CD14-positive monocyte (primary cell): ENCODE measurements around the gene TRABD. TPM values are rescaled to one million over a fixed set of nuclear protein-coding genes. Genes with fewer than 3 reads are reported as not detected.

Source experiments
- DNase-seq, 3 donors: peaks; one replicate each; pipeline ENCODE4 v3.0.0-alpha.2; 2011 to 2022
- H2AFZ ChIP-seq: 2 replicates; pipeline ENCODE4 v1.6.0; 2012; ENCODE audit warnings: mild to moderate bottlenecking, low read depth, low read length, inconsistent platforms; ENCODE audit not compliant: insufficient read depth, poor library complexity, severe bottlenecking
- H3K27ac ChIP-seq, 2 donors: 1 replicate in 1 of 2; 2 replicates in 1 of 2; pipeline ENCODE4 v1.5.1; 2012 to 2013; ENCODE audit warnings: low read length in 2 of 2, control low read depth in 1 of 2, inconsistent platforms in 1 of 2, low read depth in 1 of 2, mild to moderate bottlenecking in 1 of 2
- H3K27me3 ChIP-seq, 2 donors: one replicate each; pipeline versions ENCODE4 v1.6.0 to v1.6.1; 2011 to 2013; ENCODE audit warnings: low read length in 2 of 2; ENCODE audit not compliant: control insufficient read depth in 2 of 2, insufficient read depth in 2 of 2
- H3K36me3 ChIP-seq, 2 donors: replicated peaks in 1 of 2; 1 replicate in 1 of 2; 2 replicates in 1 of 2; pipeline versions ENCODE4 v1.5.1 to v1.6.1; 2012 to 2013; ENCODE audit warnings: low read length in 2 of 2, control low read depth in 1 of 2, inconsistent platforms in 1 of 2, mild to moderate bottlenecking in 1 of 2; ENCODE audit not compliant: insufficient read depth in 2 of 2, control insufficient read depth in 1 of 2
- H3K4me1 ChIP-seq, 2 donors: 1 replicate in 1 of 2; 2 replicates in 1 of 2; pipeline versions ENCODE4 v1.5.1 to v1.6.1; 2012 to 2013; ENCODE audit warnings: low read length in 2 of 2, control low read depth in 1 of 2, inconsistent platforms in 1 of 2, mild to moderate bottlenecking in 1 of 2, moderate library complexity in 1 of 2; ENCODE audit not compliant: insufficient read depth in 2 of 2, control insufficient read depth in 1 of 2
- H3K4me2 ChIP-seq: replicated peaks from 2 replicates; pipeline ENCODE3; 2012; ENCODE audit warnings: low read length, moderate library complexity, mild to moderate bottlenecking; ENCODE audit not compliant: poor library complexity, severe bottlenecking; ENCODE audit errors: extremely low read depth
- H3K4me3 ChIP-seq, 3 experiments: fragments of 200-600 bp in 1 of 3; sonication (generic) in 1 of 3; replicated peaks in 1 of 3; 1 replicate in 2 of 3; 2 replicates in 1 of 3; pipeline ENCODE4 v1.5.1; 2011 to 2013; ENCODE audit warnings: low read length in 3 of 3, mild to moderate bottlenecking in 3 of 3, control low read depth in 2 of 3, low read depth in 2 of 3, inconsistent platforms in 1 of 3, moderate library complexity in 1 of 3
- H3K79me2 ChIP-seq: 2 replicates; pipeline ENCODE4 v1.6.0; 2012; ENCODE audit warnings: mild to moderate bottlenecking, control low read depth, inconsistent platforms, low read length, moderate library complexity; ENCODE audit not compliant: insufficient read depth
- H3K9ac ChIP-seq: 2 replicates; pipeline ENCODE4 v1.6.0; 2017; ENCODE audit warnings: low read length, mild to moderate bottlenecking; ENCODE audit not compliant: insufficient read depth, poor library complexity, severe bottlenecking
- H3K9me3 ChIP-seq, 2 donors: replicated peaks in 1 of 2; 1 replicate in 1 of 2; 2 replicates in 1 of 2; pipeline versions ENCODE4 v1.5.1 to v1.6.1; 2012 to 2013; ENCODE audit warnings: low read length in 2 of 2, control low read depth in 1 of 2; ENCODE audit not compliant: control insufficient read depth in 1 of 2, insufficient read depth in 1 of 2
- H4K20me1 ChIP-seq: 2 replicates; pipeline ENCODE4 v1.6.0; 2012; ENCODE audit warnings: mild to moderate bottlenecking, low read length, control low read depth, moderate library complexity; ENCODE audit not compliant: insufficient read depth
- H3K27ac Mint-ChIP-seq, 7 donors: one replicate each; pipeline ENCODE4 v1.8.0; 2020; ENCODE audit warnings: mild to moderate bottlenecking in 7 of 7, mixed read lengths in 7 of 7, moderate library complexity in 6 of 7, inconsistent platforms in 2 of 7
- H3K27me3 Mint-ChIP-seq, 3 donors: one replicate each; pipeline ENCODE4 v1.8.0; 2021 to 2022; ENCODE audit warnings: low read depth in 3 of 3, mild to moderate bottlenecking in 3 of 3, mixed read lengths in 3 of 3, moderate library complexity in 3 of 3, inconsistent platforms in 1 of 3
- H3K36me3 Mint-ChIP-seq, 2 donors: one replicate each; pipeline ENCODE4 v1.8.0; 2020; ENCODE audit warnings: mixed read lengths in 2 of 2, inconsistent platforms in 1 of 2, mild to moderate bottlenecking in 1 of 2
- H3K4me1 Mint-ChIP-seq: one replicate; pipeline ENCODE4 v1.8.0; 2020; ENCODE audit warnings: mild to moderate bottlenecking, mixed read lengths
- H3K4me3 Mint-ChIP-seq, 2 donors: one replicate each; pipeline ENCODE4 v1.8.0; 2020; ENCODE audit warnings: mild to moderate bottlenecking in 2 of 2, mixed read lengths in 2 of 2, moderate library complexity in 1 of 2
- H3K9me3 Mint-ChIP-seq, 7 donors: one replicate each; pipeline ENCODE4 v1.8.0; 2020 to 2022; ENCODE audit warnings: mixed read lengths in 7 of 7, mild to moderate bottlenecking in 6 of 7, moderate library complexity in 6 of 7, inconsistent platforms in 2 of 7
- WGBS: methylation state at CpG from one replicate; pipeline ENCODE4 v1.1.5; 2013; ENCODE audit warnings: missing lambda C conversion rate; ENCODE audit not compliant: insufficient coverage; 5-methylcytosine and 5-hydroxymethylcytosine counted together
- intact Hi-C, 2 donors: fragments of 100-400 bp; cut with micrococcal nuclease; formaldehyde crosslinking; loops; one replicate each; pipeline versions ENCODE4 v1.15.0 to v1.15.1; 2023
- polyA plus RNA-seq, 3 donors: library from polyadenylated mRNA; depleted of rRNA in 1 of 3; unstranded in 2 of 3; stranded (reverse) in 1 of 3; fragments of 300-500 nt in 2 of 3; fragments of >200 nt in 1 of 3; fragmentation: Illumina TruSeq in 2 of 3; gene quantifications; 1 replicate in 2 of 3; 2 replicates in 1 of 3; pipeline ENCODE4 v1.2.3, GENCODE V29; 2012 to 2021
- TF ChIP-seq, protein P1 (sequence below): fragments of 200-600 bp; IDR thresholded peaks from one replicate; pipeline ENCODE4 v1.8.0; 2022; ENCODE audit warnings: antibody characterized with exemption, mild to moderate bottlenecking

The TRABD gene
- polyA plus RNA-seq, 3 donors, result 34.5 to 240 (median 39.3) TPM

DNA sequence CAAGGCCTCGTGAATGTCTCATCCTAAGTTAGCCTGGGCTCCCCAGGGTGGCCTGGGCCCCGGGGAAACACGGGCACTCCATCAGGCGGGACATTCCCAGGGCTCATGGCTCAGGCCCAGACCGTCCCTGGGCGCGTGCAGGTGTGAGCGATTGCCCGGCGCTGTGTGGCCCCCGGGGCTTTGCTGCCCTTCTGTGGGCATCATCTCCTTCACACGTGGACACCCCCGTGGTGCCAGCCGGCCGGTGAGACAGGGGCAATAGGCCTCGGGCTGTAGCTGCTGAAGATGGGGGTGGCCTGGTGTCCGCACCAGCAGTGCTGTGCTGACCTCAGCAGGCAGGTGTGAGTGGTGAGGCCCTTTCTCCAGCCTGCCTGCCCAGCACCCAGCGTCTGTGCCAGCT is 10.5 kb downstream of the TRABD start:
- peaks cover 51 to 67% of the 10 kb centered on the region in 2 donors for H3K36me3 ChIP-seq
- Mint-ChIP-seq H3K9me3 (no peaks in the 10 kb centered on the region), H3K27me3 (peaks cover 0 to 3% (median 0%) of the 10 kb centered on the region in 3 donors), H3K36me3 (peaks cover 44 to 66% of the 10 kb centered on the region in 2 donors), H3K4me3 (no peak overlapping the region), H3K4me1 (peaks cover 26% of the 10 kb centered on the region), H3K27ac (peak overlapping the region in 4 of 7 donors; percentile 25 to 77 (median 48))
- 96% methylated on average over 18 of the region's 18 CpGs for WGBS
- no peak overlapping the region for H3K4me3 ChIP-seq
- peak overlapping the region in 1 of 2 donors; percentile 20 for H3K27ac ChIP-seq
- H4K20me1 ChIP-seq, result peaks cover 19% of the 10 kb centered on the region
- no peaks in the 10 kb centered on the region for H3K27me3 ChIP-seq
- no peak for DNase-seq
- intact Hi-C loops, result no loop called here
- H3K9ac ChIP-seq, result no peak overlapping the region
- TF ChIP-seq, protein P1, sequence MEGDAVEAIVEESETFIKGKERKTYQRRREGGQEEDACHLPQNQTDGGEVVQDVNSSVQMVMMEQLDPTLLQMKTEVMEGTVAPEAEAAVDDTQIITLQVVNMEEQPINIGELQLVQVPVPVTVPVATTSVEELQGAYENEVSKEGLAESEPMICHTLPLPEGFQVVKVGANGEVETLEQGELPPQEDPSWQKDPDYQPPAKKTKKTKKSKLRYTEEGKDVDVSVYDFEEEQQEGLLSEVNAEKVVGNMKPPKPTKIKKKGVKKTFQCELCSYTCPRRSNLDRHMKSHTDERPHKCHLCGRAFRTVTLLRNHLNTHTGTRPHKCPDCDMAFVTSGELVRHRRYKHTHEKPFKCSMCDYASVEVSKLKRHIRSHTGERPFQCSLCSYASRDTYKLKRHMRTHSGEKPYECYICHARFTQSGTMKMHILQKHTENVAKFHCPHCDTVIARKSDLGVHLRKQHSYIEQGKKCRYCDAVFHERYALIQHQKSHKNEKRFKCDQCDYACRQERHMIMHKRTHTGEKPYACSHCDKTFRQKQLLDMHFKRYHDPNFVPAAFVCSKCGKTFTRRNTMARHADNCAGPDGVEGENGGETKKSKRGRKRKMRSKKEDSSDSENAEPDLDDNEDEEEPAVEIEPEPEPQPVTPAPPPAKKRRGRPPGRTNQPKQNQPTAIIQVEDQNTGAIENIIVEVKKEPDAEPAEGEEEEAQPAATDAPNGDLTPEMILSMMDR, result no peak
- peaks cover 28 to 37% of the 10 kb centered on the region in 2 donors for H3K4me1 ChIP-seq
- no peak overlapping the region for H2AFZ ChIP-seq
- peaks cover 45% of the 10 kb centered on the region for H3K79me2 ChIP-seq
- no peak overlapping the region for H3K4me2 ChIP-seq
- H3K9me3 ChIP-seq, result no peaks in the 10 kb centered on the region

DNA sequence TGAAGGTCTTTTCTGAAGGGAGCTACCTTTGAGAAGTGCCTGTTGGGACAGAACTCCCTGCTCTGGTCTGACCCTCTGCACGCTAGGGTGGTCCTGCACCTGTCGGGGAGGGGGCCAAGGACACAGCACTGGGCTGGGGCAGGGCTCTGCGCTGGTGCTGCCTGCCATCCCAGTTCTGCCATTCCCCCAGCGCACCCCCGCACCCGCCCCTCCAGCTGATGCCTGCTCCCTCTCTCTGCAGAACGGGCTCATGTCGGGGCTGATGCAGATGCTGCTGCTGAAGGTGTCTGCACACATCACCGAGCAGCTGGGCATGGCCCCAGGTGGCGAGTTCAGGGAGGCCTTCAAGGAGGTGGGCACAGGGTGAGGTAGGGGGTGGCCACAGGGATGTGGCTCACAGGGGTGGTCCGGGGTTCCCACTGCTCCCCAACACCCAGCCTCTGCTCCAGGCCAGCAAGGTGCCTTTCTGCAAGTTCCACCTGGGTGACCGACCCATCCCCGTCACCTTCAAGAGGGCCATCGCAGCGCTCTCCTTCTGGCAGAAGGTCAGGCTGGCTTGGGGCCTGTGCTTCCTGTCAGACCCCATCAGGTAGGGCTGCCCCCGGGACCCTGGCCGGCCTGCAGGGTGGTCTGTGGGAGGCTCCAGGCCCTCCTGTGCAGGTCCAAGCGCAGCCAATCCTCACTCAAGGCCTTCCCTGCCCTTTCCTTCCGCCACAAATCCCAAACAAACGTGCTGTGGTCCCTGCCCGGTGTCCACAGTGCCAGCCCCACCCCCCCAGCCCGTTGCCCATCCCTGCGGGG is 11.5 kb downstream of the TRABD start:
- H3K4me1 Mint-ChIP-seq, result peaks cover 21% of the 10 kb centered on the region
- peaks cover 28% of the 10 kb centered on the region for H4K20me1 ChIP-seq
- H3K27me3 Mint-ChIP-seq, result peaks cover 0 to 3% (median under 1%) of the 10 kb centered on the region in 3 donors
- intact Hi-C loops, result no loop called here
- H3K79me2 ChIP-seq, result peaks cover 47% of the 10 kb centered on the region
- H3K4me3 ChIP-seq, result no peak overlapping the region
- no peak for DNase-seq
- H3K9me3 ChIP-seq, result no peaks in the 10 kb centered on the region
- H3K4me1 ChIP-seq, result peaks cover 25 to 38% of the 10 kb centered on the region in 2 donors
- H3K27me3 ChIP-seq, result no peaks in the 10 kb centered on the region
- no peak overlapping the region for H3K27ac Mint-ChIP-seq
- H3K4me2 ChIP-seq, result no peak overlapping the region
- no peak overlapping the region for H2AFZ ChIP-seq
- 98% methylated on average over 19 of the region's 23 CpGs for WGBS
- H3K36me3 Mint-ChIP-seq, result peaks cover 43 to 67% of the 10 kb centered on the region in 2 donors
- no peaks in the 10 kb centered on the region for H3K9me3 Mint-ChIP-seq
- TF ChIP-seq, protein P1, result no peak
- H3K27ac ChIP-seq, result no peak overlapping the region
- peaks cover 51 to 67% of the 10 kb centered on the region in 2 donors for H3K36me3 ChIP-seq
- no peak overlapping the region for H3K4me3 Mint-ChIP-seq
- no peak overlapping the region for H3K9ac ChIP-seq
